Activated B cell treated with CpG ODN at 0.5 μM for 24 hours (primary cell): ENCODE results near the gene PMF1. TPM values are rescaled to one million over a fixed set of nuclear protein-coding genes. Genes with fewer than 3 reads are reported as not detected.
"Not testable (repeated sequence)": the region's sequence is repeated elsewhere in the genome, so short reads cannot be mapped to it uniquely, and the experiment has no call there.

Source experiments
- ATAC-seq: fragments of 200-7000 bp; cut with Tn5 transposase; one replicate; pipeline ENCODE4 v1.10.0; 2021; ENCODE audit warnings: low read depth, mild to moderate bottlenecking, moderate library complexity
- CTCF ChIA-PET: fragments of 350-600 bp; sonication (Branson Sonifier 250); formaldehyde crosslinking; loops from one replicate; lab custom pipeline; 2021; ENCODE audit warnings: antibody characterized with exemption; lab: Charles Lee
- POLR2A ChIA-PET: fragments of 350-600 bp; sonication (Branson Sonifier 250); formaldehyde crosslinking; loops from one replicate; lab custom pipeline; 2021; ENCODE audit warnings: antibody characterized with exemption; lab: Charles Lee
- DNase-seq: peaks from one replicate; pipeline ENCODE4 v3.0.0; 2022
- H3K27ac Mint-ChIP-seq: one replicate; pipeline ENCODE4 v1.8.0; 2020; ENCODE audit warnings: mixed read lengths
- H3K27me3 Mint-ChIP-seq: one replicate; pipeline ENCODE4 v1.8.0; 2021; ENCODE audit warnings: mixed read lengths
- H3K36me3 Mint-ChIP-seq: one replicate; pipeline ENCODE4 v1.8.0; 2021; ENCODE audit warnings: low read depth, mixed read lengths
- H3K4me1 Mint-ChIP-seq: one replicate; pipeline ENCODE4 v1.8.0; 2021; ENCODE audit warnings: mixed read lengths
- H3K4me3 Mint-ChIP-seq: one replicate; pipeline ENCODE4 v1.8.0; 2020; ENCODE audit warnings: mild to moderate bottlenecking, mixed read lengths
- H3K9me3 Mint-ChIP-seq: one replicate; pipeline ENCODE4 v1.8.0; 2020; ENCODE audit warnings: mixed read lengths
- CTCF ChIP-seq: fragments of 200-600 bp; IDR thresholded peaks from one replicate; pipeline ENCODE4 v1.8.0; 2022; ENCODE audit warnings: antibody characterized with exemption, mild to moderate bottlenecking
- intact Hi-C: fragments of 100-400 bp; cut with micrococcal nuclease; formaldehyde crosslinking; loops from one replicate; pipeline ENCODE4 v1.15.1; 2024
- total RNA-seq: library from RNA; stranded (reverse); gene quantifications from 2 replicates; pipeline ENCODE4 v1.2.3, GENCODE V29; 2022

PMF1 gene
- total RNA-seq, 1 donor from 2014 or later, result 75.8 TPM

DNA sequence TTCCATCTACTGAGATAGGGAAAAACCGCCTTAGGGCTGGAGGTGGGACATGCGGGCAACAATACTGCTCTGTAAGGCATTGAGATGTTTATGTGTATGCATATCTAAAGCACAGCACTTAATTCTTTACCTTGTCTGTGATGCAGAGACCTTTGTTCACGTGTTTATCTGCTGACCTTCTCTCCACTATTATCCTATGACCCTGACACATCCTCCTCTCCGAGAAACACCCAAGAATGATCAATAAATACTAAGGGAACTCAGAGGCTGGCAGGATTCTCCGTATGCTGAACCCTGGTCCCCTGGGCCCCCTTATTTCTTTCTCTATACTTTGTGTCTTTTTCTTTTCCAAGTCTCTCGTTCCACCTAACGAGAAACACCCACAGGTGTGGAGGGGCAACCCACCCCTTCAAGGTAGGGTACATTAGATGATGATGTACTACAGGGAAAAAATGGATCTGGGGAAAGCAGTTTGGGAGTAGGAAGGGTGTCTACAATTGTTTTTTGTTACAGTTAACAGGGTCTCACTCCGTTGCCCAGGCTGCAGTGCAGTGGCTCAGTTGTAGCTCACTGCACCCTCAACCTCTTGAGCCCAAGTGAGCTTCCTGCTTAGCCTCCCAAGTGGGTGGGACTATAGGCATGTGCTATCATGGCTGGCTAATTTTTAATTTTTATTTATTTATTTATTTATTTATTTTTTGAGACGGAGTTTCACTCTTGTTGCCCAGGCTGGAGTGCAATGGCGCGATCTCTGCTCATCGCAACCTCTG, 30.6 kb upstream of the PMF1 start:
- ATAC-seq, POLR2A ChIA-PET, H3K4me1 Mint-ChIP-seq, intact Hi-C loops, H3K27ac Mint-ChIP-seq, H3K27me3 Mint-ChIP-seq, DNase-seq, H3K36me3 Mint-ChIP-seq, H3K9me3 Mint-ChIP-seq, H3K4me3 Mint-ChIP-seq: not testable (repeated sequence)
- CTCF ChIA-PET, result interaction anchor here (0.6 kb wide), 1 partner anchor 24 kb away, joined by 3 read pairs; no protein-coding TSS in a partner anchor

DNA sequence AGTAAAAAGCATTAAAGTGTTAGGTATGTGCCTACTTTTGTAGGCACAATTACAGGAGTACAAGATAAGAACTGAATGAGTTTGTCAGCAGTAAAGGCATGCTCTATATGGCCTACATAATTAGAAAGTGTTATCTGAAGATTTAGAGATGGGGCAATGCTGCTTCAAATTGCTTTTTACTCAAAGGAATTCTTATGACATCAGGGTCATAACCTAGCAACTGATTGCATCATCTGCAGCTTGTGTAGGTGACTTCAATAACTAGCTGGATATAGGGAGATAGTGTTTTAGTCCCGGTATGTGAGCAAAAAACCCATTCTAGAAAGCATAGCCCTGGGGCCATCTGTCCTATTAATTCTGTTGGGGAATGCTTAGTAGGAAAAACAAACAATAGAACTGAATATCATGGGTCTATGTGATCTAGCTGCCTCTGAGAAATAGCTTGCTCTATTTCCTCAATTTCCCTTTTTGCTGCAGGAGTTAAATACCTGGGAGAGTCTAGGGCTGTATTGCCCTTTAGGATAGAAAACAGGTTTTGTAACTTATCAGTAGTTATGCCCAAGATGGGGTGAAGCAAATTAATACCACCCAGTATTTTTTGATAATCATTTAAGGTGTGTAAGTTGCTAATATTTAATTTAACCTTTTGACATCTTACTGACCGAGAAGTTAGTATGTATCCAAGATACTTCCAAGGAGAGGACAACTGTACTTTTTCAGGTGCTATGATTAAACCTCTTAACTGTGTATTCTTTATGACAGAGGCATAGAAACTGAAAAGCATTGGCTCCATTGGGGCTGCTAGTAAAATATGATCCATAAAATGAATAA, 26.2 kb upstream of the PMF1 start:
- H3K9me3 Mint-ChIP-seq, H3K27ac Mint-ChIP-seq, H3K4me3 Mint-ChIP-seq, ATAC-seq, DNase-seq, H3K36me3 Mint-ChIP-seq, intact Hi-C loops, H3K27me3 Mint-ChIP-seq, H3K4me1 Mint-ChIP-seq: not testable (repeated sequence)
- ChIA-PET POLR2A (interaction anchor here (0.6 kb wide), 1 partner anchor 31 kb away, joined by 5 read pairs; no protein-coding TSS in a partner anchor), CTCF (interaction anchor here (1.7 kb wide), 1 partner anchor 39 kb away, joined by 3 read pairs; no protein-coding TSS in a partner anchor)

- POLR2A ChIA-PET, H3K27me3 Mint-ChIP-seq, H3K9me3 Mint-ChIP-seq, H3K27ac Mint-ChIP-seq, ATAC-seq, CTCF ChIA-PET, H3K4me3 Mint-ChIP-seq, DNase-seq: not testable (repeated sequence)
- Mint-ChIP-seq H3K4me1 (peaks cover 22% of the 10 kb centered on the region), H3K36me3 (peaks cover 11% of the 10 kb centered on the region)
- intact Hi-C loops, result loop anchor here (5.0 kb wide), 1 partner anchor 37 kb away; no protein-coding TSS in a partner anchor
Measured at GRCh38 chr1:156190265-156190664, 22.5 kb upstream of the PMF1 start.

GRCh38 chr1:156191292-156191964, 21.4 kb upstream of the PMF1 start:
- no peak overlapping the region for H3K4me3 Mint-ChIP-seq
- H3K9me3 Mint-ChIP-seq, result peaks cover 5% of the 10 kb centered on the region
- peaks cover 22% of the 10 kb centered on the region for H3K36me3 Mint-ChIP-seq
- no peak overlapping the region for H3K27ac Mint-ChIP-seq
- intact Hi-C loops, result loop anchor here (5.0 kb wide), 1 partner anchor 36 kb away; no protein-coding TSS in a partner anchor
- POLR2A ChIA-PET, result interaction anchor here (1.1 to 1.3 kb wide), 2 partner anchors 9 to 22 kb away, joined by 4 to 5 read pairs; partner anchors contain the start of gene PMF1
- DNase-seq (no peak), ATAC-seq (no peak)
- no peak for TF ChIP-seq CTCF
- CTCF ChIA-PET, result no interaction called here
- no peaks in the 10 kb centered on the region for H3K27me3 Mint-ChIP-seq
- peaks cover 31% of the 10 kb centered on the region for H3K4me1 Mint-ChIP-seq

- intact Hi-C loops, result loop anchor here (1.0 to 5.0 kb wide), 4 partner anchors 34 to 139 kb away; partner anchors contain the start of gene LAMTOR2
- peaks cover 28% of the 10 kb centered on the region for H3K36me3 Mint-ChIP-seq
- H3K27me3 Mint-ChIP-seq, result no peaks in the 10 kb centered on the region
- peaks cover 2% of the 10 kb centered on the region for H3K9me3 Mint-ChIP-seq
- DNase-seq, result no peak
- peak overlapping the region; percentile 96 for H3K4me3 Mint-ChIP-seq
- no peak for ATAC-seq
- ChIA-PET POLR2A (interaction anchor here (1.1 to 3.6 kb wide), 7 partner anchors 12 to 45 kb away, joined by 3 to 47 read pairs (median 10); partner anchors contain the start of gene PMF1), CTCF (interaction anchor here (0.8 to 2.4 kb wide), 4 partner anchors 20 to 47 kb away, joined by 5 to 16 read pairs (median 6); partner anchors contain the start of gene PMF1)
- TF ChIP-seq CTCF, result no peak
- H3K27ac Mint-ChIP-seq, result peak overlapping the region; percentile 91
- H3K4me1 Mint-ChIP-seq, result peaks cover 36% of the 10 kb centered on the region
Measured at GRCh38 chr1:156193208-156193487, 19.7 kb upstream of the PMF1 start.
